H1 (cell line): Measurements from ENCODE around the gene DLK2. TPM values are rescaled to one million over a fixed set of nuclear protein-coding genes. Genes with fewer than 3 reads are reported as not detected.

Source experiments
- CTCF ChIA-PET: fragments of 300-600 bp; sonication (Branson Sonifier 250); formaldehyde crosslinking; loops from one replicate; lab custom pipeline; 2021; ENCODE audit not compliant: partially characterized antibody; lab: Charles Lee
- POLR2A ChIA-PET: fragments of 300-600 bp; sonication (Branson Sonifier 250); formaldehyde crosslinking; loops from one replicate; lab custom pipeline; 2021; ENCODE audit warnings: inconsistent platforms; ENCODE audit not compliant: partially characterized antibody; lab: Charles Lee
- DNase-seq, 2 experiments: peaks; one replicate each; pipeline versions ENCODE4 v3.0.0 to v3.0.0-alpha.2; 2010 to 2022; ENCODE audit warnings: low spot score in 2 of 2, low read depth in 1 of 2, mixed read lengths in 1 of 2
- FAIRE-seq: peaks from 2 replicates; lab custom pipeline; 2011; peaks lifted over from hg19 to GRCh38; lab: Jason Lieb, UNC
- H2AFZ ChIP-seq: 2 replicates; pipeline ENCODE4 v1.8.1; 2012; ENCODE audit warnings: low read length, inconsistent platforms
- H2AK5ac ChIP-seq: 2 replicates; pipeline ENCODE4 v1.6.1; 2013; ENCODE audit warnings: low read depth, low read length
- H2BK120ac ChIP-seq: replicated peaks from 2 replicates; pipeline ENCODE3; 2013; ENCODE audit warnings: low read depth, low read length, inconsistent platforms
- H2BK12ac ChIP-seq: 2 replicates; pipeline ENCODE4 v1.6.1; 2013; ENCODE audit warnings: low read depth, low read length
- H2BK15ac ChIP-seq: 2 replicates; pipeline ENCODE4 v1.6.1; 2013; ENCODE audit warnings: low read length
- H2BK20ac ChIP-seq: 2 replicates; pipeline ENCODE4 v1.6.1; 2013; ENCODE audit warnings: low read length
- H2BK5ac ChIP-seq: 2 replicates; pipeline ENCODE4 v1.6.1; 2013; ENCODE audit warnings: low read depth, low read length
- H3K14ac ChIP-seq: 2 replicates; pipeline ENCODE4 v1.6.1; 2013; ENCODE audit warnings: inconsistent platforms; ENCODE audit not compliant: insufficient read length
- H3K18ac ChIP-seq: 2 replicates; pipeline ENCODE4 v1.6.1; 2013; ENCODE audit warnings: low read length; ENCODE audit errors: extremely low read depth
- H3K23ac ChIP-seq: 2 replicates; pipeline ENCODE4 v1.6.1; 2013; ENCODE audit warnings: inconsistent platforms; ENCODE audit not compliant: insufficient read length
- H3K23me2 ChIP-seq: 2 replicates; pipeline ENCODE4 v1.6.1; 2013; ENCODE audit warnings: low read depth, low read length
- H3K27ac ChIP-seq: 2 replicates; pipeline ENCODE4 v1.6.1; 2011; ENCODE audit warnings: low read depth, low read length, inconsistent platforms
- H3K27me3 ChIP-seq, 4 experiments: replicated peaks in 1 of 4; 1 replicate in 1 of 4; 2 replicates in 3 of 4; pipeline versions ENCODE4 v1.6.1 to v1.8.1; 2011 to 2013; ENCODE audit warnings: low read length in 3 of 4, mild to moderate bottlenecking in 3 of 4, inconsistent platforms in 2 of 4, mixed read lengths in 2 of 4, moderate library complexity in 1 of 4; ENCODE audit not compliant: control insufficient read depth in 3 of 4, insufficient read depth in 3 of 4; ENCODE audit errors: extremely low read depth in 1 of 4
- H3K36me3 ChIP-seq, 4 experiments: 2 replicates each; pipeline versions ENCODE4 v1.6.1 to v1.8.1; 2011 to 2013; ENCODE audit warnings: mild to moderate bottlenecking in 4 of 4, low read length in 3 of 4, moderate library complexity in 2 of 4, control low read depth in 1 of 4, inconsistent platforms in 1 of 4; ENCODE audit not compliant: insufficient read depth in 4 of 4, control insufficient read depth in 2 of 4
- H3K4ac ChIP-seq: replicated peaks from 2 replicates; pipeline ENCODE3; 2013; ENCODE audit warnings: low read length, low read depth, mixed read lengths, inconsistent platforms; ENCODE audit not compliant: insufficient read length
- H3K4me1 ChIP-seq, 4 experiments: replicated peaks in 1 of 4; 1 replicate in 1 of 4; 2 replicates in 3 of 4; pipeline versions ENCODE4 v1.6.1 to v1.8.1; 2011 to 2013; ENCODE audit warnings: low read length in 3 of 4, inconsistent platforms in 2 of 4, mixed read lengths in 1 of 4; ENCODE audit not compliant: insufficient read depth in 4 of 4, control insufficient read depth in 3 of 4
- H3K4me2 ChIP-seq, 2 experiments: 2 replicates each; pipeline versions ENCODE4 v1.6.1 to v1.8.1; 2011 to 2013; ENCODE audit warnings: low read depth in 2 of 2, low read length in 2 of 2, control low read depth in 1 of 2, inconsistent platforms in 1 of 2, mild to moderate bottlenecking in 1 of 2; ENCODE audit not compliant: insufficient read depth in 1 of 2
- H3K4me3 ChIP-seq, 4 experiments: fragments of 200-600, 300-600 bp in 1 of 4; sonication (generic), shearing (Covaris generic), sonication (Bioruptor Twin) in 1 of 4; 2 replicates each; pipeline versions ENCODE4 v1.5.1 to v1.8.1; 2011 to 2016; ENCODE audit warnings: low read length in 4 of 4, low read depth in 3 of 4, control low read depth in 2 of 4, inconsistent platforms in 2 of 4, mild to moderate bottlenecking in 2 of 4, mixed read lengths in 1 of 4, moderate library complexity in 1 of 4; ENCODE audit not compliant: insufficient read depth in 2 of 4; ENCODE audit errors: extremely low read depth in 1 of 4
- H3K56ac ChIP-seq: replicated peaks from 2 replicates; pipeline ENCODE3; 2013; ENCODE audit warnings: low read depth, mild to moderate bottlenecking, mixed read lengths, low read length, inconsistent platforms; ENCODE audit not compliant: insufficient read length
- H3K79me1 ChIP-seq: 2 replicates; pipeline ENCODE4 v1.6.1; 2013; ENCODE audit warnings: low read depth, low read length, control low read depth
- H3K79me2 ChIP-seq, 2 experiments: 2 replicates each; pipeline versions ENCODE4 v1.6.1 to v1.8.1; 2012 to 2013; ENCODE audit warnings: low read length in 2 of 2, mild to moderate bottlenecking in 2 of 2, inconsistent platforms in 1 of 2; ENCODE audit not compliant: insufficient read depth in 2 of 2, control insufficient read depth in 1 of 2
- H3K9ac ChIP-seq, 4 experiments: replicated peaks in 1 of 4; 1 replicate in 1 of 4; 2 replicates in 3 of 4; pipeline versions ENCODE4 v1.6.1 to v1.8.1; 2011 to 2013; ENCODE audit warnings: low read depth in 3 of 4, low read length in 3 of 4, control low read depth in 2 of 4, mild to moderate bottlenecking in 2 of 4, moderate library complexity in 2 of 4, inconsistent platforms in 1 of 4; ENCODE audit errors: extremely low read depth in 1 of 4
- H3K9me3 ChIP-seq, 2 experiments: 2 replicates each; pipeline versions ENCODE4 v1.6.1 to v1.8.1; 2012 to 2013; ENCODE audit warnings: mild to moderate bottlenecking in 2 of 2, moderate library complexity in 2 of 2, control low read depth in 1 of 2, inconsistent platforms in 1 of 2, low read depth in 1 of 2, low read length in 1 of 2, mixed read lengths in 1 of 2; ENCODE audit not compliant: insufficient read depth in 2 of 2
- H4K20me1 ChIP-seq, 2 experiments: replicated peaks in 1 of 2; 2 replicates each; pipeline versions ENCODE3 to v1.8.1; 2011 to 2013; ENCODE audit warnings: inconsistent platforms in 2 of 2, low read length in 2 of 2, mild to moderate bottlenecking in 1 of 2; ENCODE audit not compliant: insufficient read depth in 2 of 2, control insufficient read depth in 1 of 2
- H4K5ac ChIP-seq: 2 replicates; pipeline ENCODE4 v1.6.1; 2013; ENCODE audit warnings: low read length, low read depth, mixed read lengths, inconsistent platforms; ENCODE audit not compliant: insufficient read length
- H4K8ac ChIP-seq: 2 replicates; pipeline ENCODE4 v1.8.0; 2013; ENCODE audit warnings: mild to moderate bottlenecking, moderate library complexity, low read length, inconsistent platforms; ENCODE audit not compliant: insufficient read depth; ENCODE audit errors: extremely low read depth
- H4K91ac ChIP-seq: replicated peaks from 2 replicates; pipeline ENCODE3; 2013; ENCODE audit warnings: low read length, mixed read lengths, inconsistent platforms; ENCODE audit not compliant: insufficient read length
- EP300 ChIP-seq, 2 experiments: IDR thresholded peaks; 1 replicate in 1 of 2; 2 replicates in 1 of 2; pipeline ENCODE4 v1.6.1; 2011 to 2012; ENCODE audit warnings: low read depth in 2 of 2, low read length in 2 of 2, mild to moderate bottlenecking in 2 of 2, borderline replicate concordance in 1 of 2, inconsistent platforms in 1 of 2, moderate library complexity in 1 of 2
- KDM4A ChIP-seq: IDR thresholded peaks from one replicate; pipeline ENCODE4 v1.7.1; 2012; ENCODE audit warnings: low read depth, mild to moderate bottlenecking, moderate library complexity, low read length, inconsistent platforms; ENCODE audit not compliant: severe bottlenecking
- NRF1 ChIP-seq: IDR thresholded peaks from 2 replicates; pipeline ENCODE4 v1.6.1; 2011; ENCODE audit warnings: mild to moderate bottlenecking, low read depth, low read length, improper control_type of control experiment
- RAD21 ChIP-seq, 2 experiments: IDR thresholded peaks in 1 of 2; conservative IDR thresholded peaks in 1 of 2; 2 replicates each; pipeline ENCODE4 v1.6.1; 2011; ENCODE audit warnings: low read depth in 2 of 2, low read length in 2 of 2, improper control_type of control experiment in 1 of 2, inconsistent platforms in 1 of 2, mild to moderate bottlenecking in 1 of 2, moderate library complexity in 1 of 2
- RXRA ChIP-seq: IDR thresholded peaks from 2 replicates; pipeline ENCODE4 v1.6.1; 2011; ENCODE audit warnings: low read depth, mild to moderate bottlenecking, low read length, moderate library complexity; ENCODE audit not compliant: insufficient read depth
- TEAD4 ChIP-seq: IDR thresholded peaks from 2 replicates; pipeline ENCODE4 v1.6.1; 2012; ENCODE audit warnings: low read depth, low read length, inconsistent platforms, mixed read lengths
- WGBS, 2 experiments: shearing (Covaris generic) in 1 of 2; methylation state at CpG; one replicate each; pipeline versions ENCODE4 v1.1.6 to v1.1.7; 2013 to 2015; ENCODE audit warnings: low lambda C conversion rate in 2 of 2, mixed read lengths in 2 of 2, inconsistent platforms in 1 of 2, low coverage in 1 of 2, missing lambda C conversion rate in 1 of 2; ENCODE audit not compliant: insufficient replicate concordance in 2 of 2, insufficient coverage in 1 of 2, insufficient read length in 1 of 2; ENCODE audit errors: extremely low coverage in 1 of 2, missing lambda C conversion rate in 1 of 2; 5-methylcytosine and 5-hydroxymethylcytosine counted together
- polyA plus RNA-seq, 7 experiments: library from polyadenylated mRNA; depleted of rRNA in 3 of 7; stranded (reverse) in 5 of 7; unstranded in 2 of 7; fragments of >200 nt in 5 of 7; fragments of 200-250 nt in 2 of 7; gene quantifications; 1 replicate in 5 of 7; 2 replicates in 1 of 7; 4 replicates in 1 of 7; pipeline versions ENCODE4 v1.2.1 to v1.2.3, GENCODE V29; 2011 to 2013; ENCODE audit warnings: missing spikeins in 2 of 7, mixed read lengths in 2 of 7
- total RNA-seq: library from RNA; stranded (reverse); fragmentation: NEBNext Ultra II Directional; extraction: Animal tissue kit (Norgen Biotek cat#: 25700); gene quantifications from 2 replicates; pipeline ENCODE4 v1.2.1, GENCODE V29; 2021

The DLK2 gene
- total and polyA plus RNA-seq, 2 of the 8 experiments (the other 6 are each of a cell fraction or from before 2014, with no cell fraction given): 0.37 to 0.80 TPM

DNA sequence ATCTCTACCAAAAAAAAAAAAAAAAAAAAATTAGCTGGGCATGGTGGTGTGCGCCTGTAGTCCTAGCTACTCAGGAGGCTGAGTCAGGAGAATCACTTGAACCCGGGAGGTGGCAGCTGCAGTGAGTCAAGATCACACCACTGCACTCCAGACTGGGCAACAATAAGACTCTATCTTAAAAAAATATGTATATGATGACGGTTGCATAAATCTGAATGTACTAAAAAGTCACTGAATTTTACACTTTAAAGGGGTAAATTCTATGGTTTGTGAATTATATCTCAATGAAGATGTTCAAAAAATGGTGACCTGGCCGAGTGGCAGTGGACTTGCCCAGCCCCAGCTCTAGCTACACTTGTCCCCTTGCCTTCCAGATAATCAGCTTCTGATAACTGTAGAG lies 38.4 kb downstream of the DLK2 start:
- POLR2A ChIA-PET: interaction anchor here (0.6 to 0.7 kb wide), 2 partner anchors 27 to 35 kb away, joined by 3 to 4 read pairs; no protein-coding TSS in a partner anchor
- no peaks in the 10 kb centered on the region for H3K79me2 ChIP-seq
- H4K8ac ChIP-seq: no peak overlapping the region
- no peak overlapping the region for H3K27ac ChIP-seq
- H3K56ac ChIP-seq: no peak overlapping the region
- H4K91ac ChIP-seq: no peak overlapping the region
- no peak overlapping the region for H3K4me2 ChIP-seq
- no peaks in the 10 kb centered on the region for H3K4me1 ChIP-seq
- no peaks in the 10 kb centered on the region; a peak in 1 of 7 replicates for H3K27me3 ChIP-seq
- H3K9ac ChIP-seq: no peak overlapping the region
- DNase-seq (no peak), FAIRE-seq (no peak)
- H2BK120ac ChIP-seq: no peak overlapping the region
- H3K14ac ChIP-seq: no peak overlapping the region
- H2AFZ ChIP-seq: no peak overlapping the region
- no peak overlapping the region for H2AK5ac ChIP-seq
- H3K4ac ChIP-seq: no peak overlapping the region
- H2BK12ac ChIP-seq: no peak overlapping the region
- no peaks in the 10 kb centered on the region for H3K9me3 ChIP-seq
- no peaks in the 10 kb centered on the region for H3K36me3 ChIP-seq
- H3K4me3 ChIP-seq: no peak overlapping the region
- H4K5ac ChIP-seq: no peak overlapping the region
- H3K79me1 ChIP-seq: no peaks in the 10 kb centered on the region
- no peaks in the 10 kb centered on the region for H3K23me2 ChIP-seq
- WGBS, 2 experiments: 75% methylated on average over 3 of the region's 4 CpGs; no CpG with 5 or more reads in 1 of the 2 experiments
- H2BK15ac ChIP-seq: no peak overlapping the region
- H2BK20ac ChIP-seq: no peak overlapping the region
- H3K23ac ChIP-seq: no peak overlapping the region
- CTCF ChIA-PET: no interaction called here
- no peak overlapping the region for H2BK5ac ChIP-seq
- H4K20me1 ChIP-seq: no peaks in the 10 kb centered on the region
- no peak overlapping the region for H3K18ac ChIP-seq
- TF ChIP-seq TEAD4 (no peak), NRF1 (no peak), RAD21 (IDR thresholded peaks at IDR 0.05 in 1 of 2, conservative IDR thresholded peaks at IDR 0.05 in 1 of 2; ENCODE audit: low read depth in 2 of 2, low read length in 2 of 2) (no peak), KDM4A (no peak), RXRA (no peak), EP300 (IDR thresholded peaks at IDR 0.05; ENCODE audit: borderline replicate concordance in 1 of 2, low read depth in 2 of 2, low read length in 2 of 2) (no peak)
